Coronary artery (tissue), 2 donors: Measurements from ENCODE around the gene BCR.
A peak's percentile ranks its signal among the peaks of the same experiment; 100 is the strongest.

Experiments
- DNase-seq: peaks from one replicate; pipeline ENCODE4 v3.0.0-alpha.2; 2017; ENCODE audit warnings: low spot score
- H3K27ac ChIP-seq, 2 donors: fragments of 200-600 bp; sonication (generic); one replicate each; pipeline ENCODE4 v1.5.1; 2016 to 2019
- H3K4me3 ChIP-seq: fragments of 200-600 bp; sonication (generic); 2 replicates; pipeline ENCODE4 v1.5.1; 2016; ENCODE audit warnings: mild to moderate bottlenecking, moderate library complexity
- CTCF ChIP-seq: fragments of 200-600 bp; sonication (generic); IDR thresholded peaks from one replicate; pipeline ENCODE4 v1.5.1; 2019; ENCODE audit warnings: antibody characterized with exemption

Gene BCR

GRCh38 chr22:23199159-23199558, 18.9 kb downstream of the BCR start:
- TF ChIP-seq CTCF = no peak
- no peak overlapping the region for H3K27ac ChIP-seq

GRCh38 chr22:23200898-23201297, 20.6 kb downstream of the BCR start:
- no peak overlapping the region for H3K27ac ChIP-seq
- DNase-seq = no peak
- no peak for TF ChIP-seq CTCF
- H3K4me3 ChIP-seq = no peak overlapping the region

More at GRCh38 chr22:23199159-23199558, 18.9 kb downstream of the BCR start:
- DNase-seq = no peak
- H3K4me3 ChIP-seq = no peak overlapping the region

GRCh38 chr22:23202812-23203451, 22.6 kb downstream of the BCR start:
- TF ChIP-seq CTCF = no peak
- DNase-seq = no peak
- Histone ChIP-seq H3K4me3 (no peak overlapping the region), H3K27ac (peak overlapping the region; percentile 50 to 87)

- no peak overlapping the region for H3K4me3 ChIP-seq
- no peak for TF ChIP-seq CTCF
- H3K27ac ChIP-seq = peak overlapping the region; percentile 50 to 87
- no peak for DNase-seq
Observed at GRCh38 chr22:23203452-23204124, 23.3 kb downstream of the BCR start.

- peak overlapping the region; percentile 34 for H3K4me3 ChIP-seq
- peak overlapping the region; percentile 50 to 87 for H3K27ac ChIP-seq
- DNase-seq = no peak
Observed at GRCh38 chr22:23204125-23204488, 23.8 kb downstream of the BCR start.

GRCh38 chr22:23204541-23205157, 24.3 kb downstream of the BCR start:
- DNase-seq = no peak
- no peak for TF ChIP-seq CTCF
- H3K27ac ChIP-seq = peak overlapping the region; percentile 50 to 87
- H3K4me3 ChIP-seq = peak overlapping the region; percentile 34

More at GRCh38 chr22:23204125-23204488, 23.8 kb downstream of the BCR start:
- TF ChIP-seq CTCF = no peak
